NCI-H2227 (cell line): ENCODE results near the gene PTGES2.
"Not testable (repeated sequence)": the region's sequence is repeated elsewhere in the genome, so short reads cannot be mapped to it uniquely, and the experiment has no call there.

ENCODE experiments used
- DNase-seq: peaks from one replicate; lab custom pipeline; 2025; ENCODE audit not compliant: unreplicated experiment; lab: John Stamatoyannopoulos, UW

PTGES2 gene

GRCh38 chr9:128136816-128137793 is 9.6 kb upstream of the PTGES2 start:
- DNase-seq = no peak

- not testable (repeated sequence) for DNase-seq
Observed at GRCh38 chr9:128135561-128135960, 8.0 kb upstream of the PTGES2 start.

GRCh38 chr9:128132139-128132538 is 4.6 kb upstream of the PTGES2 start:
- not testable (repeated sequence) for DNase-seq

DNA sequence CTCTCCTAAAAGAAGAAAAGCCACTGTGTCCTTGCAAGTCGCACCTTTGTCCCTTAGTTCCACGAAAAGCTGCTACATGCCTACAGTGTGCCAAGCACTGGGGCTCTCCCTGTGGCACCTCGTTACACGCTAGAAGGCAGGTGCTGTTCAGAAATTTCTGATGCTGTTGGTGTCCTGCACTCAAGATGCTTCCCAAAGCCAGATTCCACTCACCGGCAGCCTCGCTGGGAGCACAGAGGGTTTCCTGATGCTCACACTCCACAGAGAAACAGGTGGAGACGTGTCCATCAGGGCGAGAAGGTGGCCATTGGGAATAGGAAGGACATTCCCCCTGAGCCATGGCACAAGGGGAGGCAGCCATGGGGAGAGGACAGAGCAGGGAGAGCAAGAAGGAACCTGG is 3.8 kb upstream of the PTGES2 start:
- not testable (repeated sequence) for DNase-seq

- not testable (repeated sequence) for DNase-seq
Observed at GRCh38 chr9:128130651-128131050, 3.1 kb upstream of the PTGES2 start.

GRCh38 chr9:128129976-128130590 is 2.6 kb upstream of the PTGES2 start:
- DNase-seq = not testable (repeated sequence)

- no peak for DNase-seq
Observed at GRCh38 chr9:128128836-128129590, 1.5 kb upstream of the PTGES2 start.

DNA sequence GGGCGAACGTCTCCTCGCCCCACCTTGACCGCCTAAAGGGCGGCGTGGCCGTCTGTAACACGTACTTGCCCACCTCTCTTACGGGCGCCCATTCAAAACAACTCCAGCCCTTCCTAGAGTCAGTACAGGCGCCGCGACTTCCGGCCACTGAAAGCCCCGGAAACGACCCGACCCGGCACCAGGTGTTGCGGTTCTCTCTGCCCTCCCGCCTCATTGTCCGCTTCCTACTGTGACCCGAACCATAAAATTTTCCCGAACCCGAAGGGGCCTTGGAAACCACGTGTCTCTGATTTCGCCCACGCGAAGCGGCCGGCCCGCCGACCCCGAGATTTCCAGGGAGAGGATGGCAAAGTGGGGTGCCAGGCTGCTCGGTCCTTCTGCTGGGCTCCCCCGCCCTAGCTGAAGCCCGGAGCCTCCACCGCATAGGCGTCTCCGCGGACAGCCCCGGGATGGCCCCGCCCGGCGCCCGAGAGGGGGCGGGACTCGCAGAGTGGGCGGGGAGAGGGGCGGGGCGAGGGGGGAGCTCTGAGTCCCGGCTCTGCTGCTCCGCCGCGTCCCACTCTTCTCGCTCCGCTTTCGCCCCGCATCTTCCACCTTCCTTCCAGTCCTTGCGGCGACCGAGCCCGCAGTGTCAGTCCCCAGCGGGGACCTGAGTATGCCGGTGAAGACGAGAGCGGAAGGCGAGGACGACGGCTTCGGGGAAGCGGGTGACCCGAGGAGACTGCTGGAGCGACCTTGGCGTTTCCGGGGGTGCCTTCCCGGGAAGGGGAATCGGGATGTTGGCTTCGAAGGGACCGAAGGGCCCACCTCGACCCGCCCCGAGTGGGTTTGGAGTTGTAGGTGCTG is 684 bp upstream of the PTGES2 start:
- peak; percentile 89 for DNase-seq

- DNase-seq = no peak
Observed at GRCh38 chr9:128125580-128126354, 1.8 kb downstream of the PTGES2 start.

- DNase-seq = peak; percentile 23
Observed at GRCh38 chr9:128124873-128125579, 2.5 kb downstream of the PTGES2 start.

- DNase-seq = no peak
Observed at GRCh38 chr9:128124451-128124850, 3.1 kb downstream of the PTGES2 start.

- no peak for DNase-seq
Observed at GRCh38 chr9:128123451-128124080, 4.0 kb downstream of the PTGES2 start.

DNA sequence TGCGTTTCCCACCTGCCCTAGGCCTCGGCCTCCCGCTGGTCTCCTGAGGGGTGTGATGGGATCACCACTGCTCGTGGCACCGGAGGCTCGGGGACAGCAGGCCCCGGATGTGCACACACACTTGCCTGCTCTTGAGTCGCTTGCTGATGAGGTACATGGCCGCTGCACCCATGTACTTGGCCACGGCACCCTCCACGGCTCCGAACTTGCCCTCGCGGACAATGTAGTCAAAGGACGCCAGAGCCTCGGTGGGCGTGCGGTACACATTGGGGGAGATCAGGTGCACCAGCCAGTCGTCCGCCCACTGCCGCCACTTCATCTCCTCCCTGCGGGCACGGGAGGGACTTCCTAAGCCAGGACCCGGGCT is 4.7 kb downstream of the PTGES2 start:
- no peak for DNase-seq

- no peak for DNase-seq
Observed at GRCh38 chr9:128121924-128122808, 5.4 kb downstream of the PTGES2 start.

GRCh38 chr9:128121466-128121810 is 6.1 kb downstream of the PTGES2 start:
- no peak for DNase-seq

- DNase-seq = no peak
Observed at GRCh38 chr9:128120741-128121465, 6.6 kb downstream of the PTGES2 start.

- DNase-seq = no peak
Observed at GRCh38 chr9:128120061-128120740, 7.3 kb downstream of the PTGES2 start.
